ENCODE data around the gene ZNF845.

Gene ZNF845

DNA sequence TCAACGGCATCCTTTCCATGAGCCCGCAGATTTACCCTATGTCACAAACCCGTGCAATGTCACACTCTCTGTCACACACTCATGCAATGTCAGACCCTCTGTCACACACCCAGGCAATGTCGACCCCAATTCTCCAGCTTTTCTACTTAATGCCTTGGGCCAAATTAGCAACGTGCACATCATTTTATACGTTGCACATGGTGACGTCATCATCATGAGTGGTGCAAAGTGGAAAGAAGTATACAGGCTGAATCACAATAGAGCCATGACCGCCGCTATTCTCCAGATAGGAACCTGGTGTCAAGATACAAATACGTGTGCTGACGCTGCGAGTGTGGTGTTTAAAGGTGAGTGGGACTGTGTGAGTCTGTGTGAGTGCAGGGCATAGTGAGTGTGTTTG lies 21.7 kb upstream of the ZNF845 start:
- H3F3A ChIP-seq (ENCODE audit: insufficient read depth, low read length) = no peaks in the 10 kb centered on the region
- H4K20me1 ChIP-seq (ENCODE audit: insufficient read depth, low read length) = no peaks in the 10 kb centered on the region
- TF ChIP-seq, protein P1, sequence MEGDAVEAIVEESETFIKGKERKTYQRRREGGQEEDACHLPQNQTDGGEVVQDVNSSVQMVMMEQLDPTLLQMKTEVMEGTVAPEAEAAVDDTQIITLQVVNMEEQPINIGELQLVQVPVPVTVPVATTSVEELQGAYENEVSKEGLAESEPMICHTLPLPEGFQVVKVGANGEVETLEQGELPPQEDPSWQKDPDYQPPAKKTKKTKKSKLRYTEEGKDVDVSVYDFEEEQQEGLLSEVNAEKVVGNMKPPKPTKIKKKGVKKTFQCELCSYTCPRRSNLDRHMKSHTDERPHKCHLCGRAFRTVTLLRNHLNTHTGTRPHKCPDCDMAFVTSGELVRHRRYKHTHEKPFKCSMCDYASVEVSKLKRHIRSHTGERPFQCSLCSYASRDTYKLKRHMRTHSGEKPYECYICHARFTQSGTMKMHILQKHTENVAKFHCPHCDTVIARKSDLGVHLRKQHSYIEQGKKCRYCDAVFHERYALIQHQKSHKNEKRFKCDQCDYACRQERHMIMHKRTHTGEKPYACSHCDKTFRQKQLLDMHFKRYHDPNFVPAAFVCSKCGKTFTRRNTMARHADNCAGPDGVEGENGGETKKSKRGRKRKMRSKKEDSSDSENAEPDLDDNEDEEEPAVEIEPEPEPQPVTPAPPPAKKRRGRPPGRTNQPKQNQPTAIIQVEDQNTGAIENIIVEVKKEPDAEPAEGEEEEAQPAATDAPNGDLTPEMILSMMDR (IDR thresholded peaks at IDR 0.05; ENCODE audit: low read length) = no peak
- TF ChIP-seq EZH2 (optimal IDR thresholded peaks at IDR 0.05; ENCODE audit: low read depth, low read length) = no peak
- TF ChIP-seq EZH2phosphoT487 (IDR thresholded peaks at IDR 0.05; ENCODE audit: low read length) = no peak
- H3K9me3 ChIP-seq (replicated peaks; ENCODE audit: insufficient read depth, low read length) = no peaks in the 10 kb centered on the region
- no peak overlapping the region for H3K4me2 ChIP-seq (ENCODE audit: low read depth, low read length)
- H3K79me2 ChIP-seq (ENCODE audit: low read length) = no peaks in the 10 kb centered on the region
- no peaks in the 10 kb centered on the region for H3K9me2 ChIP-seq (replicated peaks; ENCODE audit: insufficient read depth, low read length)
- H3K27me3 ChIP-seq (replicated peaks; ENCODE audit: insufficient read depth, low read length) = no peaks in the 10 kb centered on the region
- H3K36me3 ChIP-seq (replicated peaks; ENCODE audit: insufficient read depth, low read length) = no peaks in the 10 kb centered on the region
- no peak overlapping the region for H2AFZ ChIP-seq (ENCODE audit: low read length)
- H3K4me3 ChIP-seq (ENCODE audit: low read length) = no peak overlapping the region
- no peak for DNase-seq
- H3K9ac ChIP-seq (ENCODE audit: low read length) = no peak overlapping the region
- H3K4me1 ChIP-seq (ENCODE audit: low read length) = no peaks in the 10 kb centered on the region
- no peak overlapping the region for H3K27ac ChIP-seq (ENCODE audit: low read length)

DNA sequence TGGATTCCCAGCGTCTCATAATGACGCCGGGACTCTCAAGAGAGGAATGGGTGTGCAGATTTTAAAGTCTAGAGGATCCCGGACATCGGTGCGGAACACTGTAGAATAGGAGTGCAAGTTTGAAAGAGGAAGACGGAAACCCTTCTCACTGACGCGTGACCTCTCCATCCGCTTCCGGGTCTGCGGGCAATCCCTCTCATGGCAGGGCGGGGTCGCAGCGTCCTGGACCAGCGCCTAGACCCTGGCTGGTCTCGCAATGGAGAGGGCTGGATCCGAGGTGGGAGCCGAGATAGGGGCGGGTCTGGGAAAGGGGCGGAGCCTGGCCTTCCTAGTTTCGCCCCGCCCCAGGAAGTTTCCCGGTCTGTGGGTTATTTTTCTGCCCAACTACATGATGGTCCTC lies 4.6 kb upstream of the ZNF845 start:
- H3K9me3 ChIP-seq (replicated peaks; ENCODE audit: insufficient read depth, low read length) = no peaks in the 10 kb centered on the region
- H3K36me3 ChIP-seq (replicated peaks; ENCODE audit: insufficient read depth, low read length) = no peaks in the 10 kb centered on the region
- H3K27me3 ChIP-seq (replicated peaks; ENCODE audit: insufficient read depth, low read length) = no peaks in the 10 kb centered on the region
- no peaks in the 10 kb centered on the region for H3K4me1 ChIP-seq (ENCODE audit: low read length)
- no peaks in the 10 kb centered on the region for H4K20me1 ChIP-seq (ENCODE audit: insufficient read depth, low read length)
- no peak overlapping the region for H3K9ac ChIP-seq (ENCODE audit: low read length)
- no peaks in the 10 kb centered on the region for H3K9me2 ChIP-seq (replicated peaks; ENCODE audit: insufficient read depth, low read length)
- TF ChIP-seq EZH2phosphoT487 (IDR thresholded peaks at IDR 0.05; ENCODE audit: low read length) (no peak), EZH2 (optimal IDR thresholded peaks at IDR 0.05; ENCODE audit: low read depth, low read length) (no peak)
- TF ChIP-seq, protein P1 (IDR thresholded peaks at IDR 0.05; ENCODE audit: low read length) = no peak
- no peak overlapping the region for H3K4me3 ChIP-seq (ENCODE audit: low read length)
- H3F3A ChIP-seq (ENCODE audit: insufficient read depth, low read length) = no peaks in the 10 kb centered on the region
- H3K4me2 ChIP-seq (ENCODE audit: low read depth, low read length) = no peak overlapping the region
- H2AFZ ChIP-seq (ENCODE audit: low read length) = no peak overlapping the region
- no peak overlapping the region for H3K27ac ChIP-seq (ENCODE audit: low read length)
- no peaks in the 10 kb centered on the region for H3K79me2 ChIP-seq (ENCODE audit: low read length)
- DNase-seq = no peak

DNA sequence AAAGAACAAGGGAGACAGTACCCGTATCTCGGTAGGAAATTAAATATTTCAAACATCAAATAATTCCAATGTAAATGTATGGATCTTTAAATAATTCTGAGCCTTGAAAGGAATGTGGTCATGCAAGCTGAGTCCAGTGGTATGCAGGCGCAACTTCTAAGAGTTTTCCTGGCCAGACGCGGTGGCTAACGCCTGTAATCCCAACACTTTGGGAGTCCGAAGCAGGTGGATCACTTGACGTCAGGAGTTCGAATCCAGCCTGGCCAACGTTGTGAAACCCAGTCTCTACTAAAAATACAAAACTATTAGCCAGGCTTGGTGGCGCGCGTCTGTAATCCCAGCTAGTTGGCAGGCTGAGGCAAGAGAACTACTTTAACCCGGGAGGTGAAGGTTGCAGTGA lies 1.1 kb upstream of the ZNF845 start:
- H3K9me2 ChIP-seq (replicated peaks; ENCODE audit: insufficient read depth, low read length) = no peaks in the 10 kb centered on the region
- TF ChIP-seq, protein P1 (IDR thresholded peaks at IDR 0.05; ENCODE audit: low read length) = no peak
- TF ChIP-seq EZH2phosphoT487 (IDR thresholded peaks at IDR 0.05; ENCODE audit: low read length) (no peak), EZH2 (optimal IDR thresholded peaks at IDR 0.05; ENCODE audit: low read depth, low read length) (no peak)
- no peaks in the 10 kb centered on the region for H3K36me3 ChIP-seq (replicated peaks; ENCODE audit: insufficient read depth, low read length)
- no peaks in the 10 kb centered on the region for H3K9me3 ChIP-seq (replicated peaks; ENCODE audit: insufficient read depth, low read length)
- H3F3A ChIP-seq (ENCODE audit: insufficient read depth, low read length) = no peaks in the 10 kb centered on the region
- H4K20me1 ChIP-seq (ENCODE audit: insufficient read depth, low read length) = no peaks in the 10 kb centered on the region
- no peak overlapping the region for H2AFZ ChIP-seq (ENCODE audit: low read length)
- H3K79me2 ChIP-seq (ENCODE audit: low read length) = no peaks in the 10 kb centered on the region
- DNase-seq = no peak
- no peak overlapping the region for H3K27ac ChIP-seq (ENCODE audit: low read length)
- H3K9ac ChIP-seq (ENCODE audit: low read length) = no peak overlapping the region
- no peak overlapping the region for H3K4me2 ChIP-seq (ENCODE audit: low read depth, low read length)
- no peak overlapping the region for H3K4me3 ChIP-seq (ENCODE audit: low read length)
- no peaks in the 10 kb centered on the region for H3K4me1 ChIP-seq (ENCODE audit: low read length)
- no peaks in the 10 kb centered on the region for H3K27me3 ChIP-seq (replicated peaks; ENCODE audit: insufficient read depth, low read length)
